ENCODE data around the gene SNED1.

- TF ChIP-seq NFE2L1 (CRISPR knock-in tag; IDR thresholded peaks at IDR 0.05), result peak; percentile 70; the same call in 1 of the 2 replicates
- TF ChIP-seq, protein P1, sequence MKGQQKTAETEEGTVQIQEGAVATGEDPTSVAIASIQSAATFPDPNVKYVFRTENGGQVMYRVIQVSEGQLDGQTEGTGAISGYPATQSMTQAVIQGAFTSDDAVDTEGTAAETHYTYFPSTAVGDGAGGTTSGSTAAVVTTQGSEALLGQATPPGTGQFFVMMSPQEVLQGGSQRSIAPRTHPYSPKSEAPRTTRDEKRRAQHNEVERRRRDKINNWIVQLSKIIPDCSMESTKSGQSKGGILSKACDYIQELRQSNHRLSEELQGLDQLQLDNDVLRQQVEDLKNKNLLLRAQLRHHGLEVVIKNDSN (CRISPR knock-in tag; IDR thresholded peaks at IDR 0.05), result no peak
- TF ChIP-seq FOXK1 (CRISPR knock-in tag; IDR thresholded peaks at IDR 0.05), result no peak
- no peak for TF ChIP-seq CTCF (IDR thresholded peaks at IDR 0.05)
- TF ChIP-seq ZNF232 (CRISPR knock-in tag; IDR thresholded peaks at IDR 0.05), result no peak
- TF ChIP-seq, protein P2, sequence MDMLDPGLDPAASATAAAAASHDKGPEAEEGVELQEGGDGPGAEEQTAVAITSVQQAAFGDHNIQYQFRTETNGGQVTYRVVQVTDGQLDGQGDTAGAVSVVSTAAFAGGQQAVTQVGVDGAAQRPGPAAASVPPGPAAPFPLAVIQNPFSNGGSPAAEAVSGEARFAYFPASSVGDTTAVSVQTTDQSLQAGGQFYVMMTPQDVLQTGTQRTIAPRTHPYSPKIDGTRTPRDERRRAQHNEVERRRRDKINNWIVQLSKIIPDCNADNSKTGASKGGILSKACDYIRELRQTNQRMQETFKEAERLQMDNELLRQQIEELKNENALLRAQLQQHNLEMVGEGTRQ (CRISPR knock-in tag; IDR thresholded peaks at IDR 0.05), result no peak
- no peak for TF ChIP-seq ATF2 (CRISPR knock-in tag; IDR thresholded peaks at IDR 0.05; ENCODE audit: borderline replicate concordance, low read depth)
- TF ChIP-seq PREB (CRISPR knock-in tag; IDR thresholded peaks at IDR 0.05; ENCODE audit: borderline replicate concordance), result no peak
- TF ChIP-seq, protein P3, sequence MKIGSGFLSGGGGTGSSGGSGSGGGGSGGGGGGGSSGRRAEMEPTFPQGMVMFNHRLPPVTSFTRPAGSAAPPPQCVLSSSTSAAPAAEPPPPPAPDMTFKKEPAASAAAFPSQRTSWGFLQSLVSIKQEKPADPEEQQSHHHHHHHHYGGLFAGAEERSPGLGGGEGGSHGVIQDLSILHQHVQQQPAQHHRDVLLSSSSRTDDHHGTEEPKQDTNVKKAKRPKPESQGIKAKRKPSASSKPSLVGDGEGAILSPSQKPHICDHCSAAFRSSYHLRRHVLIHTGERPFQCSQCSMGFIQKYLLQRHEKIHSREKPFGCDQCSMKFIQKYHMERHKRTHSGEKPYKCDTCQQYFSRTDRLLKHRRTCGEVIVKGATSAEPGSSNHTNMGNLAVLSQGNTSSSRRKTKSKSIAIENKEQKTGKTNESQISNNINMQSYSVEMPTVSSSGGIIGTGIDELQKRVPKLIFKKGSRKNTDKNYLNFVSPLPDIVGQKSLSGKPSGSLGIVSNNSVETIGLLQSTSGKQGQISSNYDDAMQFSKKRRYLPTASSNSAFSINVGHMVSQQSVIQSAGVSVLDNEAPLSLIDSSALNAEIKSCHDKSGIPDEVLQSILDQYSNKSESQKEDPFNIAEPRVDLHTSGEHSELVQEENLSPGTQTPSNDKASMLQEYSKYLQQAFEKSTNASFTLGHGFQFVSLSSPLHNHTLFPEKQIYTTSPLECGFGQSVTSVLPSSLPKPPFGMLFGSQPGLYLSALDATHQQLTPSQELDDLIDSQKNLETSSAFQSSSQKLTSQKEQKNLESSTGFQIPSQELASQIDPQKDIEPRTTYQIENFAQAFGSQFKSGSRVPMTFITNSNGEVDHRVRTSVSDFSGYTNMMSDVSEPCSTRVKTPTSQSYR (CRISPR knock-in tag; IDR thresholded peaks at IDR 0.05), result no peak
- TF ChIP-seq CREB1 (CRISPR knock-in tag; IDR thresholded peaks at IDR 0.05), result no peak
- no peak for TF ChIP-seq IRF2 (CRISPR knock-in tag; IDR thresholded peaks at IDR 0.05; ENCODE audit: borderline replicate concordance, low read depth)
- TF ChIP-seq ATF1 (CRISPR knock-in tag; IDR thresholded peaks at IDR 0.05), result no peak
Observed at GRCh38 chr2:240960971-240961876, 37.2 kb upstream of the SNED1 start.
